Neural cell (in vitro differentiated cells): ENCODE measurements around the gene PLD6. TPM values are rescaled to one million over a fixed set of nuclear protein-coding genes. Genes with fewer than 3 reads are reported as not detected.

ENCODE experiments used
- H2AFZ ChIP-seq: fragments of 200-600, 300-800 bp; sonication (generic), shearing (Covaris generic); 2 replicates; pipeline ENCODE4 v1.6.0; 2014; ENCODE audit warnings: low read depth, mild to moderate bottlenecking, antibody characterized with exemption, low read length, moderate library complexity
- H3F3A ChIP-seq: fragments of 200-600 bp; shearing (Covaris generic); 2 replicates; pipeline ENCODE4 v1.6.1; 2016; ENCODE audit warnings: mild to moderate bottlenecking, moderate library complexity, mixed read lengths, antibody characterized with exemption, low read length; ENCODE audit not compliant: insufficient read depth, poor library complexity, severe bottlenecking
- H3K27ac ChIP-seq: fragments of 200-600, 300-800 bp; sonication (generic), shearing (Covaris generic); 2 replicates; pipeline ENCODE4 v1.5.1; 2014; ENCODE audit warnings: mild to moderate bottlenecking, low read length, moderate library complexity
- H3K27me3 ChIP-seq: fragments of 300-800, 200-600 bp; sonication (generic), shearing (Covaris generic); 2 replicates; pipeline ENCODE4 v1.6.0; 2014; ENCODE audit warnings: mild to moderate bottlenecking, low read depth, low read length, moderate library complexity; ENCODE audit not compliant: insufficient read depth
- H3K36me3 ChIP-seq: fragments of 300-800, 200-600 bp; sonication (generic), shearing (Covaris generic); 2 replicates; pipeline ENCODE4 v1.5.1; 2014; ENCODE audit warnings: mild to moderate bottlenecking, antibody characterized with exemption, low read length, moderate library complexity; ENCODE audit not compliant: insufficient read depth
- H3K4me2 ChIP-seq: fragments of 300-800, 200-600 bp; sonication (generic), shearing (Covaris generic); 2 replicates; pipeline ENCODE4 v1.6.0; 2014; ENCODE audit warnings: mild to moderate bottlenecking, low read length
- H3K4me3 ChIP-seq: fragments of 300-800, 200-600 bp; sonication (generic), shearing (Covaris generic); 2 replicates; pipeline ENCODE4 v1.5.1; 2014; ENCODE audit warnings: mild to moderate bottlenecking, low read length, moderate library complexity
- H3K79me2 ChIP-seq: fragments of 200-600 bp; shearing (Covaris generic); replicated peaks from 2 replicates; pipeline ENCODE4 v1.6.0; 2014; ENCODE audit warnings: mild to moderate bottlenecking, low read length, moderate library complexity; ENCODE audit not compliant: insufficient read depth
- H3K9ac ChIP-seq: fragments of 300-800, 200-600 bp; sonication (generic), shearing (Covaris generic); 2 replicates; pipeline ENCODE4 v1.6.1; 2016; ENCODE audit warnings: mild to moderate bottlenecking, low read length, mixed read lengths
- H3K9me2 ChIP-seq: fragments of 200-600 bp; shearing (Covaris generic); 2 replicates; pipeline ENCODE4 v1.6.1; 2016; ENCODE audit warnings: mild to moderate bottlenecking, low read length, mixed read lengths; ENCODE audit not compliant: insufficient read depth
- H3K9me3 ChIP-seq: fragments of 200-600, 300-800 bp; sonication (generic), shearing (Covaris generic); 2 replicates; pipeline ENCODE4 v1.6.1; 2016; ENCODE audit warnings: mild to moderate bottlenecking, mixed run types, low read length, moderate library complexity, mixed read lengths
- H4K20me1 ChIP-seq: fragments of 200-600 bp; shearing (Covaris generic); 2 replicates; pipeline ENCODE4 v1.6.1; 2016; ENCODE audit warnings: mild to moderate bottlenecking, mixed run types; ENCODE audit not compliant: insufficient read depth
- EP300 ChIP-seq: fragments of 450-650 bp; conservative IDR thresholded peaks from 2 replicates; pipeline ENCODE4 v1.6.1; 2014; ENCODE audit warnings: antibody characterized with exemption, mild to moderate bottlenecking, moderate library complexity; ENCODE audit not compliant: poor library complexity, severe bottlenecking
- MXI1 ChIP-seq: fragments of 450-650 bp; conservative IDR thresholded peaks from 2 replicates; pipeline ENCODE4 v1.6.1; 2014; ENCODE audit warnings: antibody characterized with exemption, mild to moderate bottlenecking; ENCODE audit not compliant: poor library complexity, severe bottlenecking
- POLR2AphosphoS5 ChIP-seq: IDR thresholded peaks from 2 replicates; pipeline ENCODE4 v1.6.1; 2012
- RAD21 ChIP-seq: fragments of 450-650 bp; conservative IDR thresholded peaks from 2 replicates; pipeline ENCODE4 v1.6.1; 2014; ENCODE audit warnings: antibody characterized with exemption, mild to moderate bottlenecking, moderate library complexity
- SMC3 ChIP-seq: fragments of 450-650 bp; conservative IDR thresholded peaks from 2 replicates; pipeline ENCODE4 v1.6.1; 2014; ENCODE audit warnings: antibody characterized with exemption, mild to moderate bottlenecking, moderate library complexity; ENCODE audit not compliant: poor library complexity
- TAF1 ChIP-seq: IDR thresholded peaks from 2 replicates; pipeline ENCODE4 v1.6.1; 2012; ENCODE audit warnings: low read depth
- polyA plus RNA-seq: library from polyadenylated mRNA; depleted of rRNA; stranded (reverse); fragments of >200 nt; gene quantifications from 2 replicates; pipeline ENCODE4 v1.2.3, GENCODE V29; 2014
- TF ChIP-seq, protein P1 (sequence below): IDR thresholded peaks from 2 replicates; pipeline ENCODE4 v1.6.1; 2012; ENCODE audit warnings: borderline replicate concordance
- TF ChIP-seq, protein P2 (sequence below): fragments of 450-650 bp; IDR thresholded peaks from 2 replicates; pipeline ENCODE4 v1.5.1; 2014; ENCODE audit warnings: antibody characterized with exemption, mild to moderate bottlenecking, moderate library complexity; ENCODE audit not compliant: poor library complexity, severe bottlenecking

The PLD6 gene
- polyA plus RNA-seq, 1 donor from 2014 or later, result 2.0 TPM

DNA sequence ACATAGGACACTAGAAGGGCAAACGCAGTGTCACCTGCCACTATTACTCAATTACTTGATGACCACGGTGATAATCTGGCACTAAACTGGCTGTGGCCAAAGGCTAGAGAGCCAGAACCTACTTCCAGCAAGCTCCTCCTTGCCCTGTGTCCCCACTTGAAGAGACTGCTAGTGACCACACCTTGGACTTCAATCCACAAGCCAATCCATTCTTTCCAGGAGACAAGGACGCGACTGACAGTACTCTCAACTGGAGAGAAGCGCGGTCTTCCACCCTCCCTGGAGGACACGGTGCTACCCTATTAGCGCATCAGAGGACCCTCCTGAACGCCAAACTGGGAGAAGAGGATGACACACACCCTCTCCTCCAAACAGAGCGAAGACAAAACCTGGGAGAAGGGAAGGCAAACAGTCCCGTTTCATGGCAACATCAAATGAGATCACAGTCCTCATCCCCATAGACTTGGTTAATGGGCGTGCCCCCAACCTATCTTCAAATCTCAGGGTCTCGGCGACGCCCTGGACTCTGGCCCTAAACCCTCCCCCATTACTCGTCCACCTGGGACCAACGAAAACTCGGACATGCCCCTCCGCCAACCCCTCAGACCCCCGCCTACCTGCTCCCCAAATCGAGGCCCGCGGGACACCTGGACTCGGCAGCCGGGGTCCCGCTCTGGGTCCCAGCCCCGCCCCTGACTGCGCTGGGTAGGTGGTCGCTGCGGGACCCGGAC, 30.3 kb upstream of the PLD6 start:
- H3K27me3 ChIP-seq, result no peaks in the 10 kb centered on the region
- no peaks in the 10 kb centered on the region for H3K9me2 ChIP-seq
- no peaks in the 10 kb centered on the region for H4K20me1 ChIP-seq
- no peaks in the 10 kb centered on the region for H3K9me3 ChIP-seq
- peak overlapping the region; percentile 95 for H3K27ac ChIP-seq
- peak overlapping the region; percentile 100 for H3K4me3 ChIP-seq
- peaks cover 22% of the 10 kb centered on the region for H3K79me2 ChIP-seq
- H3K36me3 ChIP-seq, result no peaks in the 10 kb centered on the region
- TF ChIP-seq SMC3 (peak; percentile 28), RAD21 (peak; percentile 37), MXI1 (peak; percentile 56)
- TF ChIP-seq, protein P1, sequence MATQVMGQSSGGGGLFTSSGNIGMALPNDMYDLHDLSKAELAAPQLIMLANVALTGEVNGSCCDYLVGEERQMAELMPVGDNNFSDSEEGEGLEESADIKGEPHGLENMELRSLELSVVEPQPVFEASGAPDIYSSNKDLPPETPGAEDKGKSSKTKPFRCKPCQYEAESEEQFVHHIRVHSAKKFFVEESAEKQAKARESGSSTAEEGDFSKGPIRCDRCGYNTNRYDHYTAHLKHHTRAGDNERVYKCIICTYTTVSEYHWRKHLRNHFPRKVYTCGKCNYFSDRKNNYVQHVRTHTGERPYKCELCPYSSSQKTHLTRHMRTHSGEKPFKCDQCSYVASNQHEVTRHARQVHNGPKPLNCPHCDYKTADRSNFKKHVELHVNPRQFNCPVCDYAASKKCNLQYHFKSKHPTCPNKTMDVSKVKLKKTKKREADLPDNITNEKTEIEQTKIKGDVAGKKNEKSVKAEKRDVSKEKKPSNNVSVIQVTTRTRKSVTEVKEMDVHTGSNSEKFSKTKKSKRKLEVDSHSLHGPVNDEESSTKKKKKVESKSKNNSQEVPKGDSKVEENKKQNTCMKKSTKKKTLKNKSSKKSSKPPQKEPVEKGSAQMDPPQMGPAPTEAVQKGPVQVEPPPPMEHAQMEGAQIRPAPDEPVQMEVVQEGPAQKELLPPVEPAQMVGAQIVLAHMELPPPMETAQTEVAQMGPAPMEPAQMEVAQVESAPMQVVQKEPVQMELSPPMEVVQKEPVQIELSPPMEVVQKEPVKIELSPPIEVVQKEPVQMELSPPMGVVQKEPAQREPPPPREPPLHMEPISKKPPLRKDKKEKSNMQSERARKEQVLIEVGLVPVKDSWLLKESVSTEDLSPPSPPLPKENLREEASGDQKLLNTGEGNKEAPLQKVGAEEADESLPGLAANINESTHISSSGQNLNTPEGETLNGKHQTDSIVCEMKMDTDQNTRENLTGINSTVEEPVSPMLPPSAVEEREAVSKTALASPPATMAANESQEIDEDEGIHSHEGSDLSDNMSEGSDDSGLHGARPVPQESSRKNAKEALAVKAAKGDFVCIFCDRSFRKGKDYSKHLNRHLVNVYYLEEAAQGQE, result no peak
- H3K9ac ChIP-seq, result peak overlapping the region; percentile 96
- peak overlapping the region; percentile 94 for H3K4me2 ChIP-seq
- H3F3A ChIP-seq, result no peaks in the 10 kb centered on the region
- H2AFZ ChIP-seq, result peak overlapping the region; percentile 98

DNA sequence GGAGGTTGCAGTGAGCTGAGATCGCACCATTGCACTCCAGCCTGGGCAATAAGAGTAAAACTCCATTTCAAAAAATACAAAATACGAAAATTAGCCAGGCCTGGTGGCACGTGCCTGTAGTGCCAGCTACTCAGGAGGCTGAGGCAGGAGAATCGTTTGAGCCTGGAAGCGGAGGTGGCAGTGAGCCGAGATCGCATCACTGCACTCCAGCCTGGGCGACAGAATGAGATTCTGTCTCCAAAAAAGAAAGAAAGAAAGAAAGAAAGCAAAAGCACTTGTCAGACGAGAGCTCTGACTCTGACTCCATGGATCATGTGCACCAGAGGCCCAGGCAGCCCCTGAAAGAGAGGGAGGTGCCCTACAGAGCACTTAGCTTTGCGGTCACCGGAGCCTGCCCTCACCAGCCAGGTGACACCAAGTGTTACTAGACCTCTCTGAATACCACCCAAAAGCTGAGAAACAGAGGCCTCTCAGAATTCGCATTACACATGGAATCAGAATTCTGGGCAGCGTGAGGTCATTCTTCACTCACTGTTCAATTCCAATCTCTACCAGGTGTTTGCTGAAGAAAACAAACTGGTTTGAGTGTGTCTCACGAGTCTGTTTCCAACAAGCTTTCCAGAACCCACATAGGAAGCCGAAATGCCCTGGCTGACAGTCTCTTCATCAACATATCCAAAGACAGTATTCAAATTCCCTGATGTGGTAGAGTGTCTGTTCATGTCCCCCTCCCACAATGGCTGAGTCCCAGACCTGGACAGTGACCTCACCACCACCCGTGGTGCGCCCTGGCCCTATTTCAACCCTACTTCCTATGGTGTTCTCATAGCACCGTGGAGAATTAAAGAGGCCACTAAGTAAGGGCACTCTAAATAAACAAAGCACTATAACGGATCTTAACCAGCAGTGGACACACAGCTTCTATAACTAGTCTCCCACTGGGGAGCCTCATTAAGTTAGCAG, 29.4 kb upstream of the PLD6 start:
- H3F3A ChIP-seq, result no peaks in the 10 kb centered on the region
- no peaks in the 10 kb centered on the region for H4K20me1 ChIP-seq
- H3K79me2 ChIP-seq, result peaks cover 22% of the 10 kb centered on the region
- no peaks in the 10 kb centered on the region for H3K36me3 ChIP-seq
- peak overlapping the region; percentile 94 for H3K4me2 ChIP-seq
- peak overlapping the region; percentile 96 for H3K9ac ChIP-seq
- peak overlapping the region; percentile 100 for H3K4me3 ChIP-seq
- TF ChIP-seq POLR2AphosphoS5 (no peak), EP300 (no peak), TAF1 (no peak), MXI1 (no peak), RAD21 (no peak), SMC3 (no peak)
- TF ChIP-seq, protein P2, sequence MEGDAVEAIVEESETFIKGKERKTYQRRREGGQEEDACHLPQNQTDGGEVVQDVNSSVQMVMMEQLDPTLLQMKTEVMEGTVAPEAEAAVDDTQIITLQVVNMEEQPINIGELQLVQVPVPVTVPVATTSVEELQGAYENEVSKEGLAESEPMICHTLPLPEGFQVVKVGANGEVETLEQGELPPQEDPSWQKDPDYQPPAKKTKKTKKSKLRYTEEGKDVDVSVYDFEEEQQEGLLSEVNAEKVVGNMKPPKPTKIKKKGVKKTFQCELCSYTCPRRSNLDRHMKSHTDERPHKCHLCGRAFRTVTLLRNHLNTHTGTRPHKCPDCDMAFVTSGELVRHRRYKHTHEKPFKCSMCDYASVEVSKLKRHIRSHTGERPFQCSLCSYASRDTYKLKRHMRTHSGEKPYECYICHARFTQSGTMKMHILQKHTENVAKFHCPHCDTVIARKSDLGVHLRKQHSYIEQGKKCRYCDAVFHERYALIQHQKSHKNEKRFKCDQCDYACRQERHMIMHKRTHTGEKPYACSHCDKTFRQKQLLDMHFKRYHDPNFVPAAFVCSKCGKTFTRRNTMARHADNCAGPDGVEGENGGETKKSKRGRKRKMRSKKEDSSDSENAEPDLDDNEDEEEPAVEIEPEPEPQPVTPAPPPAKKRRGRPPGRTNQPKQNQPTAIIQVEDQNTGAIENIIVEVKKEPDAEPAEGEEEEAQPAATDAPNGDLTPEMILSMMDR, result no peak
- TF ChIP-seq, protein P1, result no peak
- H3K27me3 ChIP-seq, result no peaks in the 10 kb centered on the region
- H3K9me2 ChIP-seq, result no peaks in the 10 kb centered on the region
- H3K9me3 ChIP-seq, result no peaks in the 10 kb centered on the region
- H2AFZ ChIP-seq, result no peak overlapping the region
- no peak overlapping the region for H3K27ac ChIP-seq
